Fibroblast of mammary gland (primary cell): ENCODE measurements around the gene ZAR1.

Experiments
- DNase-seq: peaks from one replicate; pipeline ENCODE4 v3.0.0-alpha.2; 2010; ENCODE audit warnings: low read depth
- H3K4me3 ChIP-seq: 2 replicates; pipeline ENCODE4 v1.5.1; 2011; ENCODE audit warnings: low read depth, mild to moderate bottlenecking, low read length, moderate library complexity; ENCODE audit not compliant: control insufficient read depth
- CTCF ChIP-seq: conservative IDR thresholded peaks from 2 replicates; pipeline ENCODE4 v1.5.1; 2011; ENCODE audit warnings: low read depth, low read length, inconsistent platforms; ENCODE audit not compliant: control insufficient read depth, insufficient read depth

ZAR1 gene

DNA sequence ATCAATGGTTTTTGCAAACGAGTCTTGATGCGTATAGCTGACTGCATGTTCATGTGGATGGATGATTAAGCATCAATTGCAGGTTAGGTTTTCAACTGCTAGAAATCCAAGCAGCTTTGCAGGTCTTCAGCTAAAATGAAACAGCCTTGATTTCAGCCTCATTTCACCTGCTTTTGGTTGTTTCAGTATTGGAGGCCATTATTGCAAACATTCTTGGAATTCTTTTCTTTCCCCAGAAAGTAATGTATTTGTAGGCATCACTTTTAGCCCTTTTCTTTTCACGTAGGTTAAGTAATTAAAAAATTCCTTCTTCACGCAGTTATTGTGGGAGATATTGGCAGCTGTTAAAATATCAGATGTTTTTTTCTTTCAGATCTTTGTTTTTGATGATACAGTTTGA is 8.8 kb downstream of the ZAR1 start:
- no peak for DNase-seq
- no peak overlapping the region for H3K4me3 ChIP-seq
- TF ChIP-seq CTCF, result no peak

- H3K4me3 ChIP-seq, result no peak overlapping the region
- TF ChIP-seq CTCF, result no peak
- DNase-seq, result no peak
Measured at GRCh38 chr4:48499551-48500066, 9.6 kb downstream of the ZAR1 start.

- no peak overlapping the region for H3K4me3 ChIP-seq
- TF ChIP-seq CTCF, result no peak
- DNase-seq, result no peak
Measured at GRCh38 chr4:48503233-48504025, 13.4 kb downstream of the ZAR1 start.

GRCh38 chr4:48504026-48504330 is 13.9 kb downstream of the ZAR1 start:
- DNase-seq, result no peak

GRCh38 chr4:48504352-48504751 is 14.3 kb downstream of the ZAR1 start:
- no peak for DNase-seq
- TF ChIP-seq CTCF, result no peak
- H3K4me3 ChIP-seq, result no peak overlapping the region

More at GRCh38 chr4:48504026-48504330, 13.9 kb downstream of the ZAR1 start:
- TF ChIP-seq CTCF, result no peak
- no peak overlapping the region for H3K4me3 ChIP-seq

- no peak for TF ChIP-seq CTCF
- no peak for DNase-seq
- no peak overlapping the region for H3K4me3 ChIP-seq
Measured at GRCh38 chr4:48506716-48507115, 16.7 kb downstream of the ZAR1 start.
